Activated CD4-positive, alpha-beta T cell treated with anti-CD3 and anti-CD28 coated beads for 24 hours (primary cell): ENCODE data around the gene RFTN1.

Source experiments
- DNase-seq, 2 donors: peaks; one replicate each; pipeline ENCODE4 v3.0.0-alpha.2; 2020; ENCODE audit warnings: low read depth in 2 of 2

The RFTN1 gene

GRCh38 chr3:16361087-16361486 lies 152.4 kb downstream of the RFTN1 start:
- no peak for DNase-seq

- no peak for DNase-seq
These were observed 154.2 kb downstream of the RFTN1 start for GRCh38 chr3:16359331-16359730.

- DNase-seq: no peak
These were observed 155.2 kb downstream of the RFTN1 start for GRCh38 chr3:16358336-16358735.

- DNase-seq: no peak
These were observed 156.0 kb downstream of the RFTN1 start for GRCh38 chr3:16357186-16358121.

- no peak for DNase-seq
These were observed 157.7 kb downstream of the RFTN1 start for GRCh38 chr3:16355828-16356227.

- no peak for DNase-seq
These were observed 159.2 kb downstream of the RFTN1 start for GRCh38 chr3:16354291-16354690.

GRCh38 chr3:16352428-16352827 lies 161.1 kb downstream of the RFTN1 start:
- DNase-seq: no peak

GRCh38 chr3:16350597-16351318 lies 162.7 kb downstream of the RFTN1 start:
- no peak for DNase-seq

- no peak for DNase-seq
These were observed 163.4 kb downstream of the RFTN1 start for GRCh38 chr3:16349986-16350596.

GRCh38 chr3:16347548-16347947 lies 166.0 kb downstream of the RFTN1 start:
- no peak for DNase-seq

- DNase-seq: no peak
These were observed 167.0 kb downstream of the RFTN1 start for GRCh38 chr3:16346413-16347081.

- no peak for DNase-seq
These were observed 170.4 kb downstream of the RFTN1 start for GRCh38 chr3:16343101-16343500.

- DNase-seq: no peak
These were observed 174.5 kb downstream of the RFTN1 start for GRCh38 chr3:16338999-16339398.

- DNase-seq: peak in 1 of 2 donors; percentile 22
These were observed 175.5 kb downstream of the RFTN1 start for GRCh38 chr3:16337856-16338540.

- no peak for DNase-seq
These were observed 176.7 kb downstream of the RFTN1 start for GRCh38 chr3:16336825-16337224.

GRCh38 chr3:16335772-16336645 lies 177.5 kb downstream of the RFTN1 start:
- DNase-seq: no peak

- no peak for DNase-seq
These were observed 178.2 kb downstream of the RFTN1 start for GRCh38 chr3:16335333-16335732.

GRCh38 chr3:16334909-16335308 lies 178.6 kb downstream of the RFTN1 start:
- no peak for DNase-seq

GRCh38 chr3:16332904-16333426 lies 180.5 kb downstream of the RFTN1 start:
- DNase-seq: no peak

- DNase-seq: no peak
These were observed 182.1 kb downstream of the RFTN1 start for GRCh38 chr3:16331319-16331883.
